Measurements from ENCODE around the gene KLHL14.

DNA sequence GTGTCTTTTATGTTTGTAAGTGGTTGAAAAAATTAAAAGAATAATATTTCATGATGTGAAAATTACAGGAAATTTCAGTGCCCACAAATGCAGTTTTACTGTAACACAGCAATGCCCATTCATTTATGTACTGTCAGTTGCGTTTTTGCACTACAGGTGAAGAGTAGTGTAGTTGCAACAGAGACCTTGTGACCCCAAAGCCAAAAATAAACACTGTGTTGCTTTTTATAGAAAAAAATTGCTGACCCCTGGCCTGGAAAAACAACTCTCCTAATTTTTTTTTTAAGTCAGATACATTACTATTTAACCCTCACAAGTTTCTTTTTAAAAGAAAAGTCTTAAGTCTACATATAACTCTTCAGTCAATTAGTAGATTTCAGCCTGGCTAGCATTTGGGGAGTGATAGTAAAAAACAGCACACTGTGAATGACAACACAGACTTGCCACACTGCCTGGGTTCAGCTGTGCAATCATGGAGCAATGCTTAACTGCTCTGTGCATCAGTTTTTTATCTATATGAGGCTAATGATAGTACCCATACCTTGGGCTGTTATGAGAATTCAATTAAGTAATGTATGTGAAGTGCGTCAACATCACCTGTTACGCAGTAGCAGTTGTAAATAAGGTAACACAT, 8.1 kb downstream of the KLHL14 start:
- TF ChIP-seq POLR2A (IDR thresholded peaks at IDR 0.05) (no peak), EP300 (IDR thresholded peaks at IDR 0.05) (no peak)
- TF ChIP-seq, protein P1, sequence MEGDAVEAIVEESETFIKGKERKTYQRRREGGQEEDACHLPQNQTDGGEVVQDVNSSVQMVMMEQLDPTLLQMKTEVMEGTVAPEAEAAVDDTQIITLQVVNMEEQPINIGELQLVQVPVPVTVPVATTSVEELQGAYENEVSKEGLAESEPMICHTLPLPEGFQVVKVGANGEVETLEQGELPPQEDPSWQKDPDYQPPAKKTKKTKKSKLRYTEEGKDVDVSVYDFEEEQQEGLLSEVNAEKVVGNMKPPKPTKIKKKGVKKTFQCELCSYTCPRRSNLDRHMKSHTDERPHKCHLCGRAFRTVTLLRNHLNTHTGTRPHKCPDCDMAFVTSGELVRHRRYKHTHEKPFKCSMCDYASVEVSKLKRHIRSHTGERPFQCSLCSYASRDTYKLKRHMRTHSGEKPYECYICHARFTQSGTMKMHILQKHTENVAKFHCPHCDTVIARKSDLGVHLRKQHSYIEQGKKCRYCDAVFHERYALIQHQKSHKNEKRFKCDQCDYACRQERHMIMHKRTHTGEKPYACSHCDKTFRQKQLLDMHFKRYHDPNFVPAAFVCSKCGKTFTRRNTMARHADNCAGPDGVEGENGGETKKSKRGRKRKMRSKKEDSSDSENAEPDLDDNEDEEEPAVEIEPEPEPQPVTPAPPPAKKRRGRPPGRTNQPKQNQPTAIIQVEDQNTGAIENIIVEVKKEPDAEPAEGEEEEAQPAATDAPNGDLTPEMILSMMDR (IDR thresholded peaks at IDR 0.05): no peak
